OCI-LY7 (cell line): ENCODE measurements around the gene SAP30BP. TPM values are rescaled to one million over a fixed set of nuclear protein-coding genes. Genes with fewer than 3 reads are reported as not detected.
A peak's percentile ranks its signal among the peaks of the same experiment; 100 is the strongest.

Source experiments
- BruUV-seq: library from RNA; stranded (reverse); fragments of 400-500 nt; replicated peaks from 2 replicates; lab custom pipeline; 2021; lab: Mats Ljungman, UMichigan
- CTCF ChIA-PET: fragments of 300-600 bp; sonication (Branson Sonifier 250); formaldehyde crosslinking; loops from one replicate; lab custom pipeline; 2022; ENCODE audit warnings: antibody characterized with exemption; ENCODE audit not compliant: unreplicated experiment; lab: Charles Lee
- POLR2A ChIA-PET: fragments of 300-600 bp; sonication (Branson Sonifier 250); formaldehyde crosslinking; loops from one replicate; lab custom pipeline; 2022; ENCODE audit warnings: antibody characterized with exemption; lab: Charles Lee
- DNase-seq: peaks from one replicate; pipeline ENCODE4 v3.0.0-alpha.2; 2015; ENCODE audit warnings: low spot score
- H2AFZ ChIP-seq: fragments of 200-600 bp; sonication (generic), shearing (Covaris generic); 2 replicates; pipeline ENCODE4 v1.6.1; 2014; ENCODE audit warnings: mild to moderate bottlenecking, antibody characterized with exemption, low read length, moderate library complexity
- H3K27ac ChIP-seq: fragments of 200-600 bp; sonication (generic); 2 replicates; pipeline ENCODE4 v1.5.1; 2014; ENCODE audit warnings: mixed run types, low read depth, mild to moderate bottlenecking, moderate library complexity, low read length, inconsistent platforms; ENCODE audit not compliant: poor library complexity, severe bottlenecking
- H3K36me3 ChIP-seq: fragments of 200-600 bp; sonication (generic); 2 replicates; pipeline ENCODE4 v1.6.1; 2014; ENCODE audit warnings: mild to moderate bottlenecking, antibody characterized with exemption, low read length, moderate library complexity, mixed read lengths; ENCODE audit not compliant: insufficient read depth
- H3K4me1 ChIP-seq: fragments of 200-600 bp; sonication (generic); 2 replicates; pipeline ENCODE4 v1.5.1; 2014; ENCODE audit warnings: mild to moderate bottlenecking, low read length; ENCODE audit not compliant: insufficient read depth, poor library complexity, severe bottlenecking
- H3K4me2 ChIP-seq: fragments of 200-600 bp; sonication (generic); 2 replicates; pipeline ENCODE4 v1.6.1; 2014; ENCODE audit warnings: mild to moderate bottlenecking, low read length
- H3K4me3 ChIP-seq: fragments of 200-600 bp; sonication (generic); 2 replicates; pipeline ENCODE4 v1.5.1; 2014; ENCODE audit warnings: mild to moderate bottlenecking, low read depth, low read length; ENCODE audit not compliant: poor library complexity, severe bottlenecking
- H3K79me2 ChIP-seq: fragments of 200-600 bp; sonication (generic); 2 replicates; pipeline ENCODE4 v1.6.1; 2016; ENCODE audit warnings: low read depth, mild to moderate bottlenecking, low read length, moderate library complexity, mixed read lengths; ENCODE audit not compliant: insufficient read depth
- H3K9me2 ChIP-seq: fragments of 200-600 bp; sonication (generic); 2 replicates; pipeline ENCODE4 v1.6.1; 2016; ENCODE audit warnings: mild to moderate bottlenecking, low read length, mixed read lengths; ENCODE audit not compliant: insufficient read depth
- H3K9me3 ChIP-seq: fragments of 200-600 bp; sonication (generic); 2 replicates; pipeline ENCODE4 v1.6.1; 2014; ENCODE audit warnings: mild to moderate bottlenecking, mixed run types, low read length, mixed read lengths
- H4K20me1 ChIP-seq: fragments of 200-600 bp; sonication (generic); 2 replicates; pipeline ENCODE4 v1.6.1; 2014; ENCODE audit warnings: mild to moderate bottlenecking, antibody characterized with exemption, low read length, moderate library complexity, mixed read lengths; ENCODE audit not compliant: insufficient read depth
- CTCF ChIP-seq: fragments of 200-600 bp; sonication (generic); conservative IDR thresholded peaks from 2 replicates; pipeline ENCODE4 v1.5.1; 2014; ENCODE audit warnings: mild to moderate bottlenecking, antibody characterized with exemption, low read length, moderate library complexity, mixed read lengths
- EZH2phosphoT487 ChIP-seq: fragments of 200-600 bp; sonication (generic); IDR thresholded peaks from 2 replicates; pipeline ENCODE4 v1.6.1; 2018; ENCODE audit warnings: low read depth, borderline replicate concordance, mild to moderate bottlenecking, mixed run types, antibody characterized with exemption, low read length, moderate library complexity, mixed read lengths
- intact Hi-C: fragments of 100-400 bp; cut with micrococcal nuclease; formaldehyde crosslinking; loops from one replicate; pipeline ENCODE4 v1.10.0; 2022; ENCODE audit not compliant: unreplicated experiment
- total RNA-seq, 2 experiments: library from RNA; depleted of rRNA in 1 of 2; stranded (reverse); fragments of >200 nt in 1 of 2; shearing (Covaris generic) in 1 of 2; gene quantifications; 2 replicates each; pipeline ENCODE4 v1.2.3, GENCODE V29; 2014 to 2022

The SAP30BP gene
- total RNA-seq, 2 experiments from 2014 or later: 127 to 187 TPM

- no TSS peak for BruUV-seq
- Histone ChIP-seq H2AFZ (no peak overlapping the region), H3K9me2 (no peaks in the 10 kb centered on the region), H3K9me3 (no peaks in the 10 kb centered on the region), H3K79me2 (no peaks in the 10 kb centered on the region), H3K4me3 (no peak overlapping the region), H3K4me2 (no peak overlapping the region), H4K20me1 (no peaks in the 10 kb centered on the region), H3K27ac (no peak overlapping the region), H3K36me3 (peaks cover 10% of the 10 kb centered on the region; the same call in 1 of the 2 replicates), H3K4me1 (peaks cover 12% of the 10 kb centered on the region)
- POLR2A ChIA-PET: no interaction called here
- intact Hi-C loops: no loop called here
- no peak for DNase-seq
- TF ChIP-seq CTCF (no peak), EZH2phosphoT487 (no peak)
- CTCF ChIA-PET: interaction anchor here (0.6 to 1.0 kb wide), 4 partner anchors 20 to 480 kb away, joined by 3 to 6 read pairs (median 5); no protein-coding TSS in a partner anchor
Observed at GRCh38 chr17:75624714-75625345, 42.3 kb upstream of the SAP30BP start.

GRCh38 chr17:75625813-75626486 is 41.2 kb upstream of the SAP30BP start:
- no peaks in the 10 kb centered on the region for H3K9me3 ChIP-seq
- H3K36me3 ChIP-seq: peaks cover 16% of the 10 kb centered on the region; the same call in 1 of the 2 replicates
- no peaks in the 10 kb centered on the region for H3K9me2 ChIP-seq
- H2AFZ ChIP-seq: no peak overlapping the region
- no peaks in the 10 kb centered on the region for H4K20me1 ChIP-seq
- H3K4me2 ChIP-seq: no peak overlapping the region
- BruUV-seq: no TSS peak
- DNase-seq: peak; percentile 73
- peak; percentile 97 for TF ChIP-seq CTCF
- TF ChIP-seq EZH2phosphoT487: no peak
- intact Hi-C loops: no loop called here
- H3K79me2 ChIP-seq: no peaks in the 10 kb centered on the region
- ChIA-PET POLR2A (interaction anchor here (0.6 to 0.7 kb wide), 2 partner anchors 62 to 161 kb away, joined by 3 read pairs; no protein-coding TSS in a partner anchor), CTCF (interaction anchor here (0.7 to 1.0 kb wide), 2 partner anchors 19 to 58 kb away, joined by 3 to 5 read pairs; no protein-coding TSS in a partner anchor)
- H3K4me3 ChIP-seq: no peak overlapping the region
- H3K27ac ChIP-seq: no peak overlapping the region
- H3K4me1 ChIP-seq: peaks cover 12% of the 10 kb centered on the region
